T-cell (primary cell): Measurements from ENCODE around the gene WNK2. TPM values are rescaled to one million over a fixed set of nuclear protein-coding genes. Genes with fewer than 3 reads are reported as not detected.

ENCODE experiments used
- ATAC-seq, 4 experiments: fragments of 200-7000 bp in 3 of 4; fragments of 150-1000 bp in 1 of 4; cut with Tn5 transposase; replicated peaks in 1 of 4; 1 replicate in 3 of 4; 2 replicates in 1 of 4; pipeline ENCODE4 v1.10.0; 2021; ENCODE audit warnings: moderate library complexity in 3 of 4, mild to moderate bottlenecking in 2 of 4, moderate number of reproducible peaks in 1 of 4
- CTCF ChIA-PET, 2 donors: fragments of 300-600 bp; sonication (Branson Sonifier 250); formaldehyde crosslinking; loops; one replicate each; lab custom pipeline; 2022; ENCODE audit warnings: antibody characterized with exemption in 2 of 2; lab: Charles Lee
- POLR2A ChIA-PET, 2 donors: fragments of 300-600 bp; sonication (Branson Sonifier 250); formaldehyde crosslinking; loops; one replicate each; lab custom pipeline; 2022; ENCODE audit warnings: antibody characterized with exemption in 2 of 2; lab: Charles Lee
- DNase-seq, 35 experiments: peaks; one replicate each; pipeline versions ENCODE4 v3.0.0 to v3.0.0-alpha.2; 2013 to 2023
- H3K27ac ChIP-seq: one replicate; pipeline ENCODE4 v1.5.1; 2013; ENCODE audit warnings: low read length
- H3K27me3 ChIP-seq, 2 experiments: replicated peaks in 1 of 2; 1 replicate in 1 of 2; 2 replicates in 1 of 2; pipeline versions ENCODE4 v1.6.1 to v1.7.0; 2013; ENCODE audit warnings: low read length in 1 of 2, mixed read lengths in 1 of 2; ENCODE audit not compliant: control insufficient read depth in 2 of 2, insufficient read depth in 2 of 2; ENCODE audit errors: extremely low read depth in 1 of 2
- H3K36me3 ChIP-seq, 2 donors: 1 replicate in 1 of 2; 2 replicates in 1 of 2; pipeline versions ENCODE4 v1.6.1 to v1.7.0; 2013; ENCODE audit warnings: low read length in 1 of 2; ENCODE audit not compliant: control insufficient read depth in 2 of 2, insufficient read depth in 1 of 2; ENCODE audit errors: extremely low read depth in 1 of 2
- H3K4me1 ChIP-seq, 2 experiments: 1 replicate in 1 of 2; 2 replicates in 1 of 2; pipeline versions ENCODE4 v1.6.1 to v1.7.0; 2013; ENCODE audit warnings: low read length in 2 of 2, mixed read lengths in 1 of 2; ENCODE audit not compliant: insufficient read depth in 2 of 2, control insufficient read depth in 1 of 2; ENCODE audit errors: extremely low read depth in 1 of 2
- H3K4me3 ChIP-seq, 2 donors: 1 replicate in 1 of 2; 2 replicates in 1 of 2; pipeline versions ENCODE4 v1.5.1 to v1.7.0; 2013; ENCODE audit warnings: mild to moderate bottlenecking in 2 of 2, low read length in 1 of 2, moderate library complexity in 1 of 2; ENCODE audit not compliant: control insufficient read depth in 1 of 2; ENCODE audit errors: extremely low read depth in 1 of 2
- H3K9me3 ChIP-seq: 2 replicates; pipeline ENCODE4 v1.7.0; 2013
- H3K27ac Mint-ChIP-seq, 2 donors: one replicate each; pipeline ENCODE4 v1.8.0; 2020 to 2021; ENCODE audit warnings: mild to moderate bottlenecking in 2 of 2, mixed read lengths in 2 of 2
- H3K27me3 Mint-ChIP-seq, 2 donors: one replicate each; pipeline ENCODE4 v1.8.0; 2021 to 2022; ENCODE audit warnings: mixed read lengths in 2 of 2
- H3K36me3 Mint-ChIP-seq: one replicate; pipeline ENCODE4 v1.8.0; 2021; ENCODE audit warnings: mixed read lengths
- H3K4me1 Mint-ChIP-seq, 3 donors: one replicate each; pipeline ENCODE4 v1.8.0; 2020 to 2022; ENCODE audit warnings: mixed read lengths in 3 of 3, mild to moderate bottlenecking in 1 of 3
- H3K4me3 Mint-ChIP-seq, 3 donors: one replicate each; pipeline ENCODE4 v1.8.0; 2020 to 2022; ENCODE audit warnings: mild to moderate bottlenecking in 3 of 3, mixed read lengths in 3 of 3, moderate library complexity in 3 of 3
- H3K9me3 Mint-ChIP-seq, 3 donors: one replicate each; pipeline ENCODE4 v1.8.0; 2020 to 2022; ENCODE audit warnings: mixed read lengths in 3 of 3
- WGBS: methylation state at CpG from one replicate; pipeline ENCODE4 v1.1.5; 2013; ENCODE audit warnings: missing lambda C conversion rate; ENCODE audit not compliant: insufficient coverage; 5-methylcytosine and 5-hydroxymethylcytosine counted together
- total RNA-seq, 35 experiments: library from RNA in 6 of 35; stranded (reverse) in 6 of 35; fragments of 120-200 nt in 1 of 35; gene quantifications; one replicate each; pipeline versions ENCODE4 v1.2.1 to v1.2.4 and lab custom pipeline; 2013 to 2026

The WNK2 gene
- total RNA-seq, 5 donors from 2014 or later (not counting 1 experiment from before 2014, with no cell fraction given), result 0.12 to 0.95 (median 0.48) TPM

GRCh38 chr9:93198117-93198837 is 14.3 kb downstream of the WNK2 start:
- Histone ChIP-seq H3K4me1 (no peaks in the 10 kb centered on the region), H3K27ac (no peak overlapping the region), H3K27me3 (peaks cover 0 to 14% of the 10 kb centered on the region in 2 experiments), H3K4me3 (no peak overlapping the region), H3K9me3 (no peaks in the 10 kb centered on the region), H3K36me3 (no peaks in the 10 kb centered on the region)
- Mint-ChIP-seq H3K4me3 (no peak overlapping the region), H3K4me1 (no peaks in the 10 kb centered on the region), H3K27me3 (peaks cover 0 to 1% of the 10 kb centered on the region in 2 donors), H3K9me3 (peaks cover 0 to 2% (median 0%) of the 10 kb centered on the region in 3 donors), H3K27ac (no peak overlapping the region), H3K36me3 (no peaks in the 10 kb centered on the region)
- CTCF ChIA-PET, result no interaction called here
- WGBS, result 80% methylated on average over 6 of the region's 10 CpGs
- no peak for ATAC-seq
- no peak for DNase-seq
- POLR2A ChIA-PET, result no interaction called here

GRCh38 chr9:93198838-93199625 is 15.1 kb downstream of the WNK2 start:
- Mint-ChIP-seq H3K27me3 (peaks cover 0 to 1% of the 10 kb centered on the region in 2 donors), H3K4me1 (peaks cover 0 to 6% (median 0%) of the 10 kb centered on the region in 3 donors), H3K27ac (no peak overlapping the region), H3K4me3 (no peak overlapping the region), H3K9me3 (peaks cover 0 to 2% (median 0%) of the 10 kb centered on the region in 3 donors), H3K36me3 (no peaks in the 10 kb centered on the region)
- DNase-seq, result no peak
- no peaks in the 10 kb centered on the region for H3K9me3 ChIP-seq
- ATAC-seq, result no peak
- 82% methylated on average over 15 of the region's 16 CpGs for WGBS
- CTCF ChIA-PET, result no interaction called here
- POLR2A ChIA-PET, result no interaction called here
- no peak overlapping the region for H3K4me3 ChIP-seq
- H3K27me3 ChIP-seq, result peaks cover 0 to 17% of the 10 kb centered on the region in 2 experiments
- no peaks in the 10 kb centered on the region for H3K36me3 ChIP-seq
- H3K27ac ChIP-seq, result no peak overlapping the region
- no peaks in the 10 kb centered on the region for H3K4me1 ChIP-seq

GRCh38 chr9:93200449-93200742 is 16.5 kb downstream of the WNK2 start:
- H3K27me3 ChIP-seq, result peaks cover 0 to 17% of the 10 kb centered on the region in 2 experiments
- Mint-ChIP-seq H3K9me3 (peaks cover 0 to 2% (median 0%) of the 10 kb centered on the region in 3 donors), H3K4me1 (peaks cover 6 to 14% (median 6%) of the 10 kb centered on the region in 3 donors), H3K27me3 (peaks cover 0 to 1% of the 10 kb centered on the region in 2 donors), H3K4me3 (no peak overlapping the region), H3K36me3 (no peaks in the 10 kb centered on the region), H3K27ac (no peak overlapping the region)
- H3K27ac ChIP-seq, result no peak overlapping the region
- H3K9me3 ChIP-seq, result no peaks in the 10 kb centered on the region
- H3K36me3 ChIP-seq, result no peaks in the 10 kb centered on the region
- no peak overlapping the region for H3K4me3 ChIP-seq
- WGBS, result 78% methylated on average over 9 of the region's 9 CpGs
- CTCF ChIA-PET, result no interaction called here
- ATAC-seq (no peak), DNase-seq (no peak)
- POLR2A ChIA-PET, result no interaction called here
- H3K4me1 ChIP-seq, result peaks cover 0 to 10% of the 10 kb centered on the region in 2 experiments

GRCh38 chr9:93200989-93201334 is 17.0 kb downstream of the WNK2 start:
- Mint-ChIP-seq H3K27ac (no peak overlapping the region), H3K36me3 (no peaks in the 10 kb centered on the region), H3K4me3 (no peak overlapping the region), H3K9me3 (peaks cover 0 to 2% (median 0%) of the 10 kb centered on the region in 3 donors), H3K4me1 (peaks cover 6 to 14% (median 6%) of the 10 kb centered on the region in 3 donors), H3K27me3 (peaks cover 0 to 1% of the 10 kb centered on the region in 2 donors)
- ChIA-PET CTCF (no interaction called here), POLR2A (no interaction called here)
- Histone ChIP-seq H3K4me3 (no peak overlapping the region), H3K27ac (no peak overlapping the region), H3K36me3 (no peaks in the 10 kb centered on the region), H3K27me3 (peaks cover 0 to 18% of the 10 kb centered on the region in 2 experiments), H3K9me3 (no peaks in the 10 kb centered on the region), H3K4me1 (peaks cover 0 to 11% of the 10 kb centered on the region in 2 experiments)
- no peak for ATAC-seq
- WGBS, result 73% methylated on average over 2 of the region's 5 CpGs
- DNase-seq, result no peak

- Histone ChIP-seq H3K36me3 (no peaks in the 10 kb centered on the region), H3K9me3 (no peaks in the 10 kb centered on the region), H3K4me1 (peaks cover 0 to 11% of the 10 kb centered on the region in 2 experiments), H3K4me3 (no peak overlapping the region), H3K27me3 (peaks cover 0 to 21% of the 10 kb centered on the region in 2 experiments), H3K27ac (no peak overlapping the region)
- Mint-ChIP-seq H3K4me1 (peaks cover 6 to 14% (median 6%) of the 10 kb centered on the region in 3 donors), H3K36me3 (no peaks in the 10 kb centered on the region), H3K4me3 (no peak overlapping the region), H3K27ac (no peak overlapping the region), H3K9me3 (no peaks in the 10 kb centered on the region), H3K27me3 (peaks cover 0 to 1% of the 10 kb centered on the region in 2 donors)
- 84% methylated on average over 11 of the region's 11 CpGs for WGBS
- no peak for DNase-seq
- ChIA-PET CTCF (no interaction called here), POLR2A (no interaction called here)
- no peak for ATAC-seq
Observed at GRCh38 chr9:93203026-93203717, 19.2 kb downstream of the WNK2 start.

- no peaks in the 10 kb centered on the region for H3K36me3 ChIP-seq
- H3K4me3 Mint-ChIP-seq, result no peak overlapping the region
- DNase-seq (no peak), ATAC-seq (no peak)
- no peaks in the 10 kb centered on the region for H3K9me3 ChIP-seq
- H3K4me1 ChIP-seq, result peaks cover 0 to 11% of the 10 kb centered on the region in 2 experiments
- H3K9me3 Mint-ChIP-seq, result peaks cover 0 to 6% (median 0%) of the 10 kb centered on the region in 3 donors
- H3K27me3 ChIP-seq, result peaks cover 0 to 21% of the 10 kb centered on the region in 2 experiments
- H3K27ac ChIP-seq, result no peak overlapping the region
- H3K4me1 Mint-ChIP-seq, result peaks cover 6 to 14% (median 6%) of the 10 kb centered on the region in 3 donors
- ChIA-PET POLR2A (no interaction called here), CTCF (no interaction called here)
- H3K36me3 Mint-ChIP-seq, result no peaks in the 10 kb centered on the region
- H3K27ac Mint-ChIP-seq, result no peak overlapping the region
- H3K27me3 Mint-ChIP-seq, result peaks cover 0 to 1% of the 10 kb centered on the region in 2 donors
- WGBS, result 87% methylated on average over 15 of the region's 15 CpGs
- no peak overlapping the region for H3K4me3 ChIP-seq
Observed at GRCh38 chr9:93203718-93204469, 20.0 kb downstream of the WNK2 start.
